Loucy (cell line): ENCODE measurements around the gene TNFSF13.

Experiments used
- H2AFZ ChIP-seq: fragments of 200-600 bp; sonication (generic); 2 replicates; pipeline ENCODE4 v1.6.0; 2016; ENCODE audit warnings: antibody characterized with exemption, mild to moderate bottlenecking, low read length, moderate library complexity
- H3F3A ChIP-seq: fragments of 200-600 bp; 2 replicates; pipeline ENCODE4 v1.6.0; 2016; ENCODE audit warnings: antibody characterized with exemption, low read depth, mild to moderate bottlenecking
- H3K27me3 ChIP-seq: fragments of 200-600 bp; sonication (generic); 2 replicates; pipeline ENCODE4 v1.6.1; 2014; ENCODE audit warnings: low read length, mild to moderate bottlenecking; ENCODE audit not compliant: insufficient read depth, poor library complexity, severe bottlenecking
- H3K36me3 ChIP-seq: fragments of 200-600 bp; sonication (generic); 2 replicates; pipeline ENCODE4 v1.6.1; 2016; ENCODE audit warnings: low read length; ENCODE audit not compliant: insufficient read depth
- H3K4me1 ChIP-seq: fragments of 200-600 bp; sonication (generic); 2 replicates; pipeline ENCODE4 v1.5.1; 2014; ENCODE audit warnings: low read length, mild to moderate bottlenecking; ENCODE audit not compliant: insufficient read depth, poor library complexity, severe bottlenecking
- H3K4me2 ChIP-seq: fragments of 200-600 bp; sonication (generic); 2 replicates; pipeline ENCODE4 v1.6.0; 2014; ENCODE audit warnings: antibody characterized with exemption, low read length, low read depth, mild to moderate bottlenecking; ENCODE audit not compliant: poor library complexity, severe bottlenecking
- H3K4me3 ChIP-seq: fragments of 200-600 bp; sonication (generic); 2 replicates; pipeline ENCODE4 v1.5.1; 2014; ENCODE audit warnings: low read length, mild to moderate bottlenecking, mixed read lengths; ENCODE audit not compliant: poor library complexity, severe bottlenecking
- H3K79me2 ChIP-seq: fragments of 200-600 bp; sonication (generic); 2 replicates; pipeline ENCODE4 v1.6.1; 2014; ENCODE audit warnings: low read length; ENCODE audit not compliant: insufficient read depth
- H3K9ac ChIP-seq: fragments of 200-600 bp; sonication (generic); 2 replicates; pipeline ENCODE4 v1.6.0; 2014; ENCODE audit warnings: mild to moderate bottlenecking, low read depth, low read length, moderate library complexity; ENCODE audit not compliant: poor library complexity, severe bottlenecking
- H3K9me2 ChIP-seq: fragments of 200-600 bp; sonication (generic); replicated peaks from 2 replicates; pipeline ENCODE4 v1.6.1; 2016; ENCODE audit warnings: low read depth, low read length, mixed read lengths
- H3K9me3 ChIP-seq: fragments of 200-600 bp; sonication (generic); 2 replicates; pipeline ENCODE4 v1.6.1; 2014; ENCODE audit warnings: mild to moderate bottlenecking, antibody characterized with exemption, low read length, low read depth; ENCODE audit not compliant: insufficient read depth
- H4K20me1 ChIP-seq: fragments of 200-600 bp; sonication (generic); 2 replicates; pipeline ENCODE4 v1.6.0; 2014; ENCODE audit warnings: antibody characterized with exemption, low read length, mild to moderate bottlenecking; ENCODE audit not compliant: insufficient read depth, poor library complexity, severe bottlenecking
- EZH2phosphoT487 ChIP-seq: fragments of 200-600 bp; IDR thresholded peaks from 2 replicates; pipeline ENCODE4 v1.6.1; 2018; ENCODE audit warnings: antibody characterized with exemption, mild to moderate bottlenecking, moderate library complexity, borderline replicate concordance
- TF ChIP-seq, protein P1 (sequence below): fragments of 200-600 bp; sonication (generic); conservative IDR thresholded peaks from 2 replicates; pipeline ENCODE4 v1.5.1; 2014; ENCODE audit warnings: mild to moderate bottlenecking, antibody characterized with exemption, low read length

The TNFSF13 gene

DNA sequence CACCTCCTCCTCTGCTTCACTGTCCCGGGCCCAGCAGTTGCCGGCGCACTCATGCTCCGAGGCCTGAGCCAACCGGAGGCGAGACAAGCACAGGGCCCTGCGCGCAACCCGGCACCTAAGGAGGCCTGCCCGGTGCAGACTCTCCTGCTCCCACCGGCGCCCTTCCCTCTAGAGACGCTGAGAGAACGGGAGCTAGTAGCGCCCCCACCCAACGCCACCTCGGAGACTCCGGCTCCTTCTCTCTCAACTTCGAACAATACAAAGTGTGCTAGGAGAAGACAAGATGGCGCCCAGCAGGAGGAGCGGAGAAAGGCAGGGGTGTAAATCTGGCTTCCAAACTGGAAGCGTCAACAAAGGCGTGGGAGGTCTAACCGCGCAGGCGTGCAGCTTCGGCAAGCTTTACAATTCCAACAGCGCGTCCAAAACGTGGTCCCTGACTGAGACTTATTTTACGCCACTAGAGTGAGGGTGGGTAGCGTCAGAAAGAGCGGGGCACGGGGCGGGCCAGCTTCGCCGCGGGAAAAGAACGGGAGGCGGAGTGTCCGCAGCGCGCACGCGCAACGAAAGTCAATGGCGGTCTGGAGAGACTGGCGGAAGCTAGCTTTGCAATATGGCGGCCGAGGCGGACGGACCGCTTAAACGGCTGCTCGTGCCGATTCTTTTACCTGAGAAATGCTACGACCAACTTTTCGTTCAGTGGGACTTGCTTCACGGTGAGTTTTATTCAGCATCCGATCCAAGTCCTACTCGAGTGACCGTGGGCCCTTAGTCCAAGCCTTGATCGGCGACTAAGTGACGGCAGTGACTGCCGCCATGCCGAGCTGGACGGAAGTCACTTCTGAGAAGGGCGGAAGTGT lies 24.9 kb downstream of the TNFSF13 start, which contains the start of gene MPDU1:
Gene MPDU1 (plus strand): TSS at position 600 of the 857 bp plus-strand sequence. CDS start 11 bp downstream, at position 611.
- peak within 1 kb of the TSS; percentile 95 for H3K9ac ChIP-seq
- no peaks in the 10 kb centered on the region for H3K27me3 ChIP-seq
- no peaks in the 10 kb centered on the region for H3K9me2 ChIP-seq
- H3K9me3 ChIP-seq, result no peaks in the 10 kb centered on the region
- H3F3A ChIP-seq, result peaks cover 13% of the 10 kb centered on the region
- peak within 1 kb of the TSS; percentile 96 for H3K4me3 ChIP-seq
- H3K36me3 ChIP-seq, result peaks cover 25% of the 10 kb centered on the region
- peak within 1 kb of the TSS; percentile 94 for H3K4me2 ChIP-seq
- H3K4me1 ChIP-seq, result peaks cover 29% of the 10 kb centered on the region
- peaks cover 55% of the 10 kb centered on the region for H3K79me2 ChIP-seq
- no peak for TF ChIP-seq EZH2phosphoT487
- TF ChIP-seq, protein P1, sequence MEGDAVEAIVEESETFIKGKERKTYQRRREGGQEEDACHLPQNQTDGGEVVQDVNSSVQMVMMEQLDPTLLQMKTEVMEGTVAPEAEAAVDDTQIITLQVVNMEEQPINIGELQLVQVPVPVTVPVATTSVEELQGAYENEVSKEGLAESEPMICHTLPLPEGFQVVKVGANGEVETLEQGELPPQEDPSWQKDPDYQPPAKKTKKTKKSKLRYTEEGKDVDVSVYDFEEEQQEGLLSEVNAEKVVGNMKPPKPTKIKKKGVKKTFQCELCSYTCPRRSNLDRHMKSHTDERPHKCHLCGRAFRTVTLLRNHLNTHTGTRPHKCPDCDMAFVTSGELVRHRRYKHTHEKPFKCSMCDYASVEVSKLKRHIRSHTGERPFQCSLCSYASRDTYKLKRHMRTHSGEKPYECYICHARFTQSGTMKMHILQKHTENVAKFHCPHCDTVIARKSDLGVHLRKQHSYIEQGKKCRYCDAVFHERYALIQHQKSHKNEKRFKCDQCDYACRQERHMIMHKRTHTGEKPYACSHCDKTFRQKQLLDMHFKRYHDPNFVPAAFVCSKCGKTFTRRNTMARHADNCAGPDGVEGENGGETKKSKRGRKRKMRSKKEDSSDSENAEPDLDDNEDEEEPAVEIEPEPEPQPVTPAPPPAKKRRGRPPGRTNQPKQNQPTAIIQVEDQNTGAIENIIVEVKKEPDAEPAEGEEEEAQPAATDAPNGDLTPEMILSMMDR, result no peak
- peak within 1 kb of the TSS; percentile 91 for H2AFZ ChIP-seq
- peaks cover 10% of the 10 kb centered on the region for H4K20me1 ChIP-seq

- Histone ChIP-seq H2AFZ (no peak overlapping the region), H3F3A (no peaks in the 10 kb centered on the region), H3K79me2 (peaks cover 40% of the 10 kb centered on the region), H3K4me3 (no peak overlapping the region), H3K4me2 (no peak overlapping the region), H3K9me3 (no peaks in the 10 kb centered on the region), H3K36me3 (peaks cover 13% of the 10 kb centered on the region; the same call in 1 of the 2 replicates), H4K20me1 (no peaks in the 10 kb centered on the region), H3K27me3 (no peaks in the 10 kb centered on the region), H3K4me1 (peaks cover 20% of the 10 kb centered on the region), H3K9me2 (no peaks in the 10 kb centered on the region), H3K9ac (no peak overlapping the region)
- TF ChIP-seq EZH2phosphoT487, result no peak
- TF ChIP-seq, protein P1, result peak; percentile 39
These were observed 28.3 kb downstream of the TNFSF13 start for GRCh38 chr17:7586673-7587419.

- Histone ChIP-seq H3K9ac (no peak overlapping the region), H3K9me2 (no peaks in the 10 kb centered on the region), H3K4me3 (no peak overlapping the region), H2AFZ (no peak overlapping the region), H3F3A (no peaks in the 10 kb centered on the region), H3K27me3 (no peaks in the 10 kb centered on the region), H3K9me3 (no peaks in the 10 kb centered on the region), H3K4me2 (no peak overlapping the region), H3K79me2 (peaks cover 33% of the 10 kb centered on the region), H3K36me3 (peaks cover 20% of the 10 kb centered on the region; the same call in 1 of the 2 replicates), H4K20me1 (no peaks in the 10 kb centered on the region), H3K4me1 (peaks cover 16% of the 10 kb centered on the region)
- no peak for TF ChIP-seq EZH2phosphoT487
- TF ChIP-seq, protein P1, result no peak
These were observed 29.0 kb downstream of the TNFSF13 start for GRCh38 chr17:7587420-7588151.
